Islet of Langerhans (tissue), 1 donor: Measurements from ENCODE around the gene RRBP1.
"Not testable (repeated sequence)": the region's sequence is repeated elsewhere in the genome, so short reads cannot be mapped to it uniquely, and the experiment has no call there.

Source experiments
- FAIRE-seq: peaks from one replicate; lab custom pipeline; 2011; peaks lifted over from hg19 to GRCh38; lab: Jason Lieb, UNC

The RRBP1 gene

GRCh38 chr20:17661121-17661744 is 20.8 kb downstream of the RRBP1 start:
- no peak for FAIRE-seq

GRCh38 chr20:17660667-17661066 is 21.4 kb downstream of the RRBP1 start:
- FAIRE-seq = no peak

- FAIRE-seq = no peak
Measured at GRCh38 chr20:17659801-17660200, 22.2 kb downstream of the RRBP1 start.

- FAIRE-seq = not testable (repeated sequence)
Measured at GRCh38 chr20:17659344-17659743, 22.7 kb downstream of the RRBP1 start.

GRCh38 chr20:17658648-17658993 is 23.4 kb downstream of the RRBP1 start:
- FAIRE-seq = no peak

- FAIRE-seq = no peak
Measured at GRCh38 chr20:17657898-17658647, 24.0 kb downstream of the RRBP1 start.

GRCh38 chr20:17657079-17657825 is 24.8 kb downstream of the RRBP1 start:
- no peak for FAIRE-seq

- no peak for FAIRE-seq
Measured at GRCh38 chr20:17655865-17656479, 26.1 kb downstream of the RRBP1 start.

- no peak for FAIRE-seq
Measured at GRCh38 chr20:17655286-17655651, 26.8 kb downstream of the RRBP1 start.

GRCh38 chr20:17654649-17655285 is 27.3 kb downstream of the RRBP1 start:
- FAIRE-seq = no peak

GRCh38 chr20:17653835-17654648 is 28.0 kb downstream of the RRBP1 start:
- no peak for FAIRE-seq

- no peak for FAIRE-seq
Measured at GRCh38 chr20:17652411-17652810, 29.6 kb downstream of the RRBP1 start.

GRCh38 chr20:17651760-17652388 is 30.2 kb downstream of the RRBP1 start:
- no peak for FAIRE-seq

- no peak for FAIRE-seq
Measured at GRCh38 chr20:17651129-17651759, 30.8 kb downstream of the RRBP1 start.

- no peak for FAIRE-seq
Measured at GRCh38 chr20:17650301-17651128, 31.5 kb downstream of the RRBP1 start.

- no peak for FAIRE-seq
Measured at GRCh38 chr20:17648791-17649730, 33.0 kb downstream of the RRBP1 start.

GRCh38 chr20:17648315-17648646 is 33.8 kb downstream of the RRBP1 start:
- FAIRE-seq = no peak

- FAIRE-seq = no peak
Measured at GRCh38 chr20:17647391-17648314, 34.4 kb downstream of the RRBP1 start.
